HCT116 (cell line): ENCODE measurements around the gene ATXN7L1. TPM values are rescaled to one million over a fixed set of nuclear protein-coding genes. Genes with fewer than 3 reads are reported as not detected.

Experiments used
- ATAC-seq: fragments of 200-7000 bp; cut with Tn5 transposase; 2 replicates; pipeline ENCODE4 v1.9.1; 2020; ENCODE audit warnings: mild to moderate bottlenecking, moderate library complexity
- BruUV-seq: library from RNA; stranded (reverse); fragments of 400-500 nt; replicated peaks from 2 replicates; lab custom pipeline; 2021; lab: Mats Ljungman, UMichigan
- CTCF ChIA-PET: fragments of 300-600 bp; sonication (Branson Sonifier 250); formaldehyde crosslinking; loops from one replicate; lab custom pipeline; 2021; ENCODE audit warnings: antibody characterized with exemption; lab: Charles Lee
- POLR2A ChIA-PET: fragments of 300-600, 350-600 bp; sonication (Branson Sonifier 250); formaldehyde crosslinking; loops from one replicate; lab custom pipeline; 2021; ENCODE audit warnings: antibody characterized with exemption; lab: Charles Lee
- RAD21 ChIA-PET, 2 experiments: fragments of 300-600 bp; sonication (Branson Sonifier 250); formaldehyde crosslinking; loops; one replicate each; lab custom pipeline; 2023; ENCODE audit warnings: low total read pairs in 2 of 2; ENCODE audit not compliant: uncharacterized antibody in 2 of 2, unreplicated experiment in 2 of 2, low non-redundant PET in 1 of 2; lab: Charles Lee
- DNase-seq: peaks from one replicate; pipeline ENCODE4 v3.0.0-alpha.2; 2010; ENCODE audit warnings: low read depth, low spot score
- H2AFZ ChIP-seq: fragments of 200-600 bp; shearing (Covaris generic), sonication (generic); 2 replicates; pipeline ENCODE4 v1.6.1; 2017; ENCODE audit warnings: low read depth, mixed run types, mixed read lengths, antibody characterized with exemption, low read length; ENCODE audit not compliant: poor library complexity, severe bottlenecking
- H3K27ac ChIP-seq: 2 replicates; pipeline ENCODE4 v1.5.1; 2012; ENCODE audit warnings: low read depth, low read length
- H3K27me3 ChIP-seq: fragments of 200-600 bp; sonication (generic); 2 replicates; pipeline ENCODE4 v1.6.1; 2016; ENCODE audit warnings: mixed run types, low read length, mixed read lengths; ENCODE audit not compliant: insufficient read depth
- H3K36me3 ChIP-seq, 2 experiments: fragments of 200-500 bp in 1 of 2; fragments of 200-600 bp in 1 of 2; sonication (Bioruptor generic) in 1 of 2; sonication (generic) in 1 of 2; 2 replicates each; pipeline versions ENCODE4 v1.5.1 to v1.6.1; 2014 to 2016; ENCODE audit warnings: low read length in 2 of 2, inconsistent platforms in 1 of 2, mixed read lengths in 1 of 2, mixed run types in 1 of 2; ENCODE audit not compliant: insufficient read depth in 2 of 2, control insufficient read depth in 1 of 2
- H3K4me1 ChIP-seq, 2 experiments: fragments of 200-600 bp in 1 of 2; sonication (generic) in 1 of 2; 2 replicates each; pipeline versions ENCODE4 v1.5.1 to v1.6.1; 2012 to 2017; ENCODE audit warnings: low read length in 2 of 2, inconsistent platforms in 1 of 2, mild to moderate bottlenecking in 1 of 2, mixed read lengths in 1 of 2, mixed run types in 1 of 2, moderate library complexity in 1 of 2; ENCODE audit not compliant: insufficient read depth in 2 of 2, control insufficient read depth in 1 of 2
- H3K4me2 ChIP-seq: fragments of 200-600 bp; sonication (generic); 2 replicates; pipeline ENCODE4 v1.6.1; 2017; ENCODE audit warnings: mixed run types, low read length, mixed read lengths
- H3K4me3 ChIP-seq, 2 experiments: fragments of 200-600 bp in 1 of 2; sonication (generic) in 1 of 2; replicated peaks in 1 of 2; 2 replicates each; pipeline ENCODE4 v1.5.1; 2011 to 2016; ENCODE audit warnings: low read length in 2 of 2, control low read depth in 1 of 2, low read depth in 1 of 2, mild to moderate bottlenecking in 1 of 2, mixed read lengths in 1 of 2, mixed run types in 1 of 2
- H3K79me2 ChIP-seq: fragments of 200-600 bp; sonication (generic); 2 replicates; pipeline ENCODE4 v1.6.1; 2017; ENCODE audit warnings: mild to moderate bottlenecking, mixed run types, low read length, moderate library complexity, mixed read lengths; ENCODE audit not compliant: insufficient read depth
- H3K9ac ChIP-seq: fragments of 200-600 bp; sonication (generic); 2 replicates; pipeline ENCODE4 v1.6.1; 2016; ENCODE audit warnings: low read length, mixed read lengths
- H3K9me2 ChIP-seq: fragments of 200-600 bp; sonication (generic), shearing (Covaris generic); 2 replicates; pipeline ENCODE4 v1.6.1; 2017; ENCODE audit warnings: mixed run types, mild to moderate bottlenecking, moderate library complexity; ENCODE audit not compliant: insufficient read depth
- H3K9me3 ChIP-seq, 2 experiments: fragments of 200-500 bp in 1 of 2; fragments of 200-600 bp in 1 of 2; sonication (Bioruptor generic) in 1 of 2; sonication (generic) in 1 of 2; 2 replicates each; pipeline ENCODE4 v1.6.1; 2014 to 2017; ENCODE audit warnings: low read length in 2 of 2, mixed read lengths in 2 of 2, inconsistent platforms in 1 of 2, low read depth in 1 of 2, mild to moderate bottlenecking in 1 of 2, mixed run types in 1 of 2, moderate library complexity in 1 of 2; ENCODE audit not compliant: control insufficient read depth in 1 of 2, insufficient read depth in 1 of 2
- H4K20me1 ChIP-seq: fragments of 200-600 bp; sonication (generic), shearing (Covaris generic); 2 replicates; pipeline ENCODE4 v1.6.1; 2017; ENCODE audit warnings: mixed run types, mild to moderate bottlenecking, moderate library complexity; ENCODE audit not compliant: insufficient read depth
- CEBPB ChIP-seq: IDR thresholded peaks from 2 replicates; pipeline ENCODE4 v1.6.1; 2012; ENCODE audit warnings: low read depth
- EGR1 ChIP-seq: IDR thresholded peaks from 2 replicates; pipeline ENCODE4 v1.6.1; 2012; ENCODE audit warnings: low read depth
- SIN3A ChIP-seq: IDR thresholded peaks from 2 replicates; pipeline ENCODE4 v1.6.1; 2012; ENCODE audit warnings: low read depth
- SRF ChIP-seq: IDR thresholded peaks from 2 replicates; pipeline ENCODE4 v1.6.1; 2012; ENCODE audit warnings: low read depth
- TCF7L2 ChIP-seq: IDR thresholded peaks from 2 replicates; pipeline ENCODE4 v1.7.0; 2011; ENCODE audit warnings: borderline replicate concordance, inconsistent platforms; ENCODE audit not compliant: insufficient read depth, insufficient read length; ENCODE audit errors: extremely low read depth
- YY1 ChIP-seq: IDR thresholded peaks from 2 replicates; pipeline ENCODE4 v1.6.1; 2011; ENCODE audit warnings: low read length, low read depth, moderate library complexity, mild to moderate bottlenecking; ENCODE audit not compliant: insufficient replicate concordance; ENCODE audit errors: extremely low read depth
- ZBTB33 ChIP-seq: IDR thresholded peaks from 2 replicates; pipeline ENCODE4 v1.6.1; 2011; ENCODE audit warnings: mild to moderate bottlenecking, low read length, moderate library complexity; ENCODE audit not compliant: insufficient replicate concordance; ENCODE audit errors: extremely low read depth
- intact Hi-C: fragments of 100-400 bp; cut with micrococcal nuclease; formaldehyde crosslinking; loops from 2 replicates; pipeline ENCODE4 v1.10.0; 2022
- total RNA-seq: library from RNA; stranded (reverse); gene quantifications from one replicate; pipeline ENCODE4 v1.2.1, GENCODE V29; 2021; ENCODE audit not compliant: unreplicated experiment

The ATXN7L1 gene
- total RNA-seq, 1 experiment from 2014 or later = 11.5 TPM

GRCh38 chr7:105862770-105863169, 13.6 kb downstream of the ATXN7L1 start:
- peaks cover 13% of the 10 kb centered on the region for H3K79me2 ChIP-seq
- no peaks in the 10 kb centered on the region for H4K20me1 ChIP-seq
- no peaks in the 10 kb centered on the region for H3K9me3 ChIP-seq
- intact Hi-C loops = no loop called here
- no TSS peak for BruUV-seq
- H3K27ac ChIP-seq = no peak overlapping the region
- ChIA-PET RAD21 (no interaction called here), CTCF (no interaction called here), POLR2A (no interaction called here)
- no peak overlapping the region for H3K9ac ChIP-seq
- no peak overlapping the region for H2AFZ ChIP-seq
- H3K9me2 ChIP-seq = no peaks in the 10 kb centered on the region
- no peaks in the 10 kb centered on the region for H3K4me1 ChIP-seq
- ATAC-seq (no peak), DNase-seq (no peak)
- no peak overlapping the region for H3K4me2 ChIP-seq
- no peak overlapping the region for H3K4me3 ChIP-seq
- H3K27me3 ChIP-seq = no peaks in the 10 kb centered on the region
- H3K36me3 ChIP-seq = no peaks in the 10 kb centered on the region; a peak in 1 of 4 replicates
- no peak for TF ChIP-seq ZBTB33
- no peak for TF ChIP-seq TCF7L2
- no peak for TF ChIP-seq EGR1
- TF ChIP-seq SRF = no peak
- no peak for TF ChIP-seq SIN3A
- TF ChIP-seq YY1 = no peak
- TF ChIP-seq CEBPB = no peak
- TF ChIP-seq, all 23 proteins: peak for 0

GRCh38 chr7:105862276-105862675, 14.1 kb downstream of the ATXN7L1 start:
- Histone ChIP-seq H3K36me3 (no peaks in the 10 kb centered on the region; a peak in 1 of 4 replicates), H3K4me3 (no peak overlapping the region), H2AFZ (no peak overlapping the region), H3K9ac (no peak overlapping the region), H3K79me2 (peaks cover 9% of the 10 kb centered on the region), H3K4me2 (no peak overlapping the region), H3K4me1 (no peaks in the 10 kb centered on the region), H3K9me2 (no peaks in the 10 kb centered on the region), H3K27me3 (no peaks in the 10 kb centered on the region), H3K27ac (no peak overlapping the region), H4K20me1 (no peaks in the 10 kb centered on the region), H3K9me3 (no peaks in the 10 kb centered on the region)
- no peak for TF ChIP-seq CEBPB
- ChIA-PET POLR2A (no interaction called here), RAD21 (no interaction called here), CTCF (no interaction called here)
- no TSS peak for BruUV-seq
- ATAC-seq = no peak
- intact Hi-C loops = no loop called here
- DNase-seq = no peak
